Keratinocyte (primary cell): ENCODE data around the gene MASP2.

Experiments
- EZH2 ChIP-seq: IDR thresholded peaks from one replicate; pipeline ENCODE4 v1.6.1; 2012; ENCODE audit warnings: inconsistent platforms, mild to moderate bottlenecking, low read length, moderate library complexity
- TF ChIP-seq, protein P1 (sequence below), 3 experiments: IDR thresholded peaks in 1 of 3; conservative IDR thresholded peaks in 1 of 3; optimal IDR thresholded peaks in 1 of 3; 2 replicates in 2 of 3; 3 replicates in 1 of 3; pipeline versions ENCODE3 to v1.5.1; 2011; ENCODE audit warnings: low read length in 3 of 3, mild to moderate bottlenecking in 3 of 3, moderate library complexity in 2 of 3, control low read depth in 1 of 3, inconsistent platforms in 1 of 3; ENCODE audit not compliant: insufficient read depth in 2 of 3; ENCODE audit errors: extremely low read depth in 1 of 3

DNA sequence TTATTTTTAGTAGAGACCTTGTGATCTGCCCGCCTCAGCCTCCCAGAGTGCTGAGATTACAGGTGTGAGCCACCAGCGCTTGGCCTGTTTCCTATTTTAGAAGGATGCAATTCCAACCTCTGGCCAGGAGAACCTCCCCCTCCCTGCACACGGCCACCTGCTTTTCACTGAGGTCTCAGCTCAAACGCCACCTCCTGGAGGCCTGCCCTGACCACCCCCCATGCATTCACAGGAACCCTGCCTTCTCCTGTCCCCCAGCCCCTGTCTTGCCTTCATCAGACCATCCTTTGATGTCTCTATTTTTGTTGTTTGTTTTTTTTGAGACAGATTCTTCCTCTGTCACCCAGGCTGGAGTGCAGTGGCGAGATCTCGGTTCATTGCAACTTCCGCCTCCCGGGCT is 10.4 kb upstream of the MASP2 start:
- TF ChIP-seq, protein P1, sequence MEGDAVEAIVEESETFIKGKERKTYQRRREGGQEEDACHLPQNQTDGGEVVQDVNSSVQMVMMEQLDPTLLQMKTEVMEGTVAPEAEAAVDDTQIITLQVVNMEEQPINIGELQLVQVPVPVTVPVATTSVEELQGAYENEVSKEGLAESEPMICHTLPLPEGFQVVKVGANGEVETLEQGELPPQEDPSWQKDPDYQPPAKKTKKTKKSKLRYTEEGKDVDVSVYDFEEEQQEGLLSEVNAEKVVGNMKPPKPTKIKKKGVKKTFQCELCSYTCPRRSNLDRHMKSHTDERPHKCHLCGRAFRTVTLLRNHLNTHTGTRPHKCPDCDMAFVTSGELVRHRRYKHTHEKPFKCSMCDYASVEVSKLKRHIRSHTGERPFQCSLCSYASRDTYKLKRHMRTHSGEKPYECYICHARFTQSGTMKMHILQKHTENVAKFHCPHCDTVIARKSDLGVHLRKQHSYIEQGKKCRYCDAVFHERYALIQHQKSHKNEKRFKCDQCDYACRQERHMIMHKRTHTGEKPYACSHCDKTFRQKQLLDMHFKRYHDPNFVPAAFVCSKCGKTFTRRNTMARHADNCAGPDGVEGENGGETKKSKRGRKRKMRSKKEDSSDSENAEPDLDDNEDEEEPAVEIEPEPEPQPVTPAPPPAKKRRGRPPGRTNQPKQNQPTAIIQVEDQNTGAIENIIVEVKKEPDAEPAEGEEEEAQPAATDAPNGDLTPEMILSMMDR (optimal IDR thresholded peaks at IDR 0.05 in 1 of 3, IDR thresholded peaks at IDR 0.05 in 1 of 3, conservative IDR thresholded peaks at IDR 0.05 in 1 of 3; ENCODE audit: extremely low read depth in 1 of 3, insufficient read depth in 2 of 3, low read length in 3 of 3) = no peak
- no peak for TF ChIP-seq EZH2
